GM18867 (cell line): ENCODE results near the gene MMP14.
"Not testable (repeated sequence)": the region's sequence is repeated elsewhere in the genome, so short reads cannot be mapped to it uniquely, and the experiment has no call there.

Experiments
- ATAC-seq: cut with Tn5 transposase; IDR thresholded peaks from one replicate; pipeline ENCODE4 v1.9.1; 2021; ENCODE audit warnings: mild to moderate bottlenecking, moderate library complexity; ENCODE audit not compliant: unreplicated experiment

MMP14 gene

DNA sequence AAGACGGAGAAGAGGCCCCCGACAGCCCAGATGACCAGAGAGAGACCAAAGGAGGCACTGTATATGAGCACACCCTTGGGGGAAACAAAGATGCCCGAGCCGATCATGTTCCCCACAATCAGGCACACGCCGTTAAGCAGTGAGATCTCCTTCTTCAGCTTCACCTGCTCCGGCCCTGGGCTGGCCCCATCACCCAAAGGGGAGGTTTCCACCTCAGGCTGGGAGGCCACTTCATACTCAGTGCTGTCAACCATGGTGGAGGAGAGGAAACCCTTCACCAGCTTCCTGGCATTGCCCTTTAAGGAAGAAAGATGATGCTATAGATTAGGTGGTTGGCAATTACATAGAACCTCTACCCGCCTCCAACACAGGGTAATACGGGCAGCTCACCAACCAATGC lies 23.2 kb upstream of the MMP14 start:
- ATAC-seq, result no peak

DNA sequence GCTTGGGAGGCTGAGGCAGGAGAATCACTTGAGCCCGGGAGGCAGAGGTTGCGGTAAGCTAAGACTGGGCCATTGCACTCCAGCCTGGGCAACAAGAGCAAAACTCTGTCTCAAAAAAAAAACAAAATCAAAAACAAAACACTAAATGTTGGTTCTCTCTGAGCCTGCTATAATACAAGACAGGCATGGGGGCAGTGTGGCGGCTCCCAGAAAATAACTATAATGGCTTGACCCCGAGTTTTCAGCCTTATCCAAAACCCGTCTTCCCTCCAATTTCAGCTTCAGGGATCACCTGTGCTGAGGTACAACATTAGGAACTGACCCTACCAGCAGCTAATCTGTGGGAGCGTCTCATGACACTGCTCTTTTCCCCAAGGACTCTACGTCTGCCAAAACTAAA lies 22.0 kb upstream of the MMP14 start:
- ATAC-seq, result no peak

DNA sequence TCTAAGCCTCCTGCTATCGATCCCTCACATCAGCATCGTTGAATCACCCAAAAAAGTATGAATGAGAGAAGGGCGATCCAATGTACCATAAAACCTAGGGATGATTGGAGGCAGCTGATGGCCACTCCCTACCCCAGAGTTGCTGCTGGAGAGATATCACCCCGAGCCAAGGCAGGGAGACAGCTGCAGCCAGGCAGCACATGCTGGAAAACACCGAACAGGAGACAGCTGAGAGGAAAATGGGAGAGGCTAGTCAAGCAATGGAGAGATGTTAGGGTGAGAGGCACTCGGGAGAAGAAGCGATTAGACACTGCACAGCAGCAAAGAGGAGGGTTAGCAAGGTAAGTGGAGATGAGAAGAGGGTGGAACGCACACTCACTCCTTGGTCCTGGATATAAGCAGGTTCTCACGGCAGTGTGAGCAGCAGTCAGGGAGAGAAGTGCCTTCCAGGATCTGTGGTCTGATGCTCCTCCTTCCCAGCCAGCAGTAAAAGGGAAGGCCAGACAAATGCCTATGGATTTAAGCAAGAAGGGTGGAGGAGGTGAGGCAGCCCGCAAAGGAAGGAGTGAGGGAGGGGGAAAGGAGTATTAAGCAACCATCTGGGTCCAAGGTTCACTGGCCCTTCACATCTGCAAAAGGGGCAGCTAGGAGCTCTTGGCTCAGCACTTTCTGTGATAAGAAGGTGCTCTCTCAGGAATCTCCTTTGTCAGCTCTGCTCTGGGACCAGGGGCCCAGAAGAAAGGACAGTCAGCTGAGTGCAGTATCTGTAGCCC lies 21.3 kb upstream of the MMP14 start, which contains the start of gene SLC7A7:
SLC7A7 (minus strand) TSS at position 495 of the 773 bp plus-strand sequence. CDS start 2,037 bp downstream, outside the sequence.
- ATAC-seq, result peak; percentile 3

DNA sequence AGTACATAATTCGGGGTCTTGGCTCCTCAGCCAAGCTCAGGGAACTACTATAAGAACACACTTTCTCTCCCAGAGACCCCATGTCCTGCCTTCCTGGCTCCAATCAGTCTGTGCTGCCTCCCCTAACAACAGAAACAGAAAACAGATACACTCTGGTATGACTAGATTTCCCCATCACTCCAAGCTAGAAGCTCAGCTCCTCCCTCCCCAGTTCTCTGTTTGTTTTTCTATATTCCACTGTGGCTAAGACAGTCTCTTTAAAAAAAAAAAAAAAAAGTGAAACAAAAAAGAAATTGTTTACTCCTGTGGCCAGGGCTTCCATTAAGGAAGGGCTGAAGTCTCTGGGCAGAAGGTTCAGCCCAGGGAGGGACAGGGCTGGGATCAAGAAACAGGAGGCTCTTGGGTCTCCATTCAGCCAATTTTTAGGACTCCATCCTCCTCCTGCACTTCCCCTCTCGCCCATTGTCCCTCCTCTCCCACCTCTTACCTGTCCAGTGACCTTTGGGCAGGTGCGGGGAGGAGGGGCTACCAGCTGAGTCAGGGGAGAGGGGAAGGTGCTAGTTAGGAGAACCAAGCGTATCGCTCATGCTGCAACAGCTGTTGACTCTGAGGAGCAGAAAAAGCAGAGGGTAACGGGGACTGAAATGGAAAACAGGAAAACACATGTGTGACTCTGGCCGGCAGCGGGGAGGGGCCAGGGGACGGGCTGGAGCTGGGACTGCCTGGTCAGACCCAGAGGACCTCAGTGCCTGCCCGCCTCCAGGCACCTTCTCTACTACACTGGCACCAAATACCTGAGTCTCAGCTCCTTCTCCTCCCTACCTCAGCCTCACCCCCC lies 17.0 kb upstream of the MMP14 start:
- no peak for ATAC-seq

DNA sequence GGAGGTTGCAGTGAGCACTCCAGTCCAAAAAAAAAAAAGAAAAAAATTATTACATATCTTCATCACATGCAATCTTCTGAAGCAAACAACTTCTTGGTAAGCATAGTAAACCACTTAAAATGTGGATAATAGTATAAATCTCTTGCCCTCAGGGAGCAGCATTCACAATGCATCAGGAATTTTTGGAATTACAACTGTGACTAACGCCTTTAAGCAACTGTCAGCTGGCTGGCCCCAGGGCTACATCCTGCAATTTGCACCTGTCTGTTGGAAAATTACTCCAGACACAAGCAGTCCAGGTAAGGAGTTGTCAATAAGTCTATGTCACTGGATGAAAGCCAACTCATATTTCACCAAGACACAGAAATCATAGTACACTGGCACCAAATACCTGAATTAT lies 15.7 kb upstream of the MMP14 start:
- no peak for ATAC-seq

DNA sequence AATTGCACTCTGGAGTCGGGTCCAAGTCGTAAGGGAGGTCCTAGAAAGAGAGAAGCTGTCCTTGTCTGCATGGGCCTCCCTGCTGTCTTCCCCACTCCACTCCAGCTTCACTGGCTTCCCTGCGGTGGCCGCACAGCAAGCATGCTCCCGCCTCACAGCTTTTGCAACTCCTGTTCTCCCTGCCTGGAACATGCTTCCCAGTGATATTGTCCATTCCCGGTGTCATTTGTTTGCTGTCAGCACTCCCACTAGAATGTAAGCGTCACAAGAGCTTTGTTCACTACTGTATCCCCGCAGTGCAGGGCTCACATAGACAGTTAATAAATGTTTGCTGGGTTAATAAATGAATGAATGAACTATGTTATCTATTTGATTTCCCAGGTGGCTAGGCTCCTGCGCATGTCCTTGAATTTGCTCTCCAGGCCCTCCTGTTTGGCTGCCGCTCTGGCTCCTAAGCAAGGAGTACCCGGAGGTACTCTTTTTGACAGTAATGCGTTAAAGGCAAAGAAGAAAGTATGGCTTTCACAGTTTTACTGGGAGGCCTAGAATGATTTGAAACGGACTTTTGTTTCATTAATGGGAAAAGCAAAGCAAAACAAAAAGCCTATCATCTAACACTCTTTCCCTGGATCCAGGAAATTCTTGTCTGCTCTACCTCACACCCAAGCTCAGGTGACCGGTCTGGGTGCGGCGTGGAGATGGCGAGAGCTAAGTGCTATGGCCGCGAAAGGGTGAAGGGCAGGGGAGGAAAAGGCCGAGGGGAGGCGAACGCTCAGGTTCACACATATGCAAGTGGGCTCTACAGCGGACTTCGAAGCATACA lies 15.0 kb upstream of the MMP14 start:
- no peak for ATAC-seq

DNA sequence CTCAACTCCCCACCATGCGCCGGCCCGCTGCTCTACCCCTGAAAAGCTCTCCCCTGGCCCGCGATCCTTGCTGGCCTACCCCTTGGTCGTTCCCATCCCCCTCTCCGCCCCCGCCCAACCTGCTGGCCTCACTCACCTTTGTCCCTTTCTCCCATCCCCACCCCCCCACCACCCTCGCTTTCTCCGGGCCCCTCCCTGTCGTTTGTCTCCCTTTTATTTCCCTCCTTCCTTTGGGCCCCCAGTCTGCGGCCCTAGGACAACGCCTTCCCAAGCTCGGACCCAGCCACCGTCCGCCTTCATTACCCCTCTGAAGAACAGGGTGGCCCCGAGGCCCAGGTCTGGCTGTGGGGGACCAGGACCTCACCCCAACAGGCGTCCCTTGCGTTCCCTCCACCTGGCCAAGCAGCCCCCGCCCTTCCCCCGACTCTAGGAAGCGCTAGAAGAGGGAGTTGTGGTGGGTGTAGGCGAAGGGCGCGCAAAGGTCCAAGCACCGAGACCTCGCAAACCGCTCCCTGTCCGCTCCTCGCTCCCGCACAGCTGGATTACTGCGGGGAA lies 14.3 kb upstream of the MMP14 start:
- ATAC-seq, result no peak

DNA sequence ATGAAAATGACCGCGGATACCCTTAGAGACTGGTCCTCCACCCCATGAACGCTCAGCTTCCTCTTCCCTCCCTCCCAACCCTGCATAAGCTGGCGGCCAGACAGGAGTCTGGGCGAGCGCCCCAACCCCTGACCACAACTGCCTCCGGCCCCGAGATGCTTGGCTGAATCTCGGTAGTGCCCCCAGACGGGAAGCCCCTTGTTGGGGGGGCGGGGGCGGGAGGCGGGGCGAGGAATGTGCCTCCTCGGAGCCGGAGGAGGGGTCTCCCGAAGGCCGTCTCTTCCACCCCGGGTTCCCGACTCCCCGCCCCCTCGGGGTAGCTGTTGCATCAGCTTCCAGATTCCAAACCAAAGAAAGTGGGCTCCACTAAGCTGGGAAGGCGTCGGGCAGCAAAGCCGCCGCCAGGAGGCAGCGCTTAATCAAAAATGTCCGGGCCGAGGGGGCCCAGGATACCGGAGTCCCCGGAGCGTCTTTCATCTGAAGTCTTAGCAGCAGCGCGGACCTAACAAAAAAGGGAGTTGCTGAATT lies 13.8 kb upstream of the MMP14 start:
- peak; percentile 52 for ATAC-seq

DNA sequence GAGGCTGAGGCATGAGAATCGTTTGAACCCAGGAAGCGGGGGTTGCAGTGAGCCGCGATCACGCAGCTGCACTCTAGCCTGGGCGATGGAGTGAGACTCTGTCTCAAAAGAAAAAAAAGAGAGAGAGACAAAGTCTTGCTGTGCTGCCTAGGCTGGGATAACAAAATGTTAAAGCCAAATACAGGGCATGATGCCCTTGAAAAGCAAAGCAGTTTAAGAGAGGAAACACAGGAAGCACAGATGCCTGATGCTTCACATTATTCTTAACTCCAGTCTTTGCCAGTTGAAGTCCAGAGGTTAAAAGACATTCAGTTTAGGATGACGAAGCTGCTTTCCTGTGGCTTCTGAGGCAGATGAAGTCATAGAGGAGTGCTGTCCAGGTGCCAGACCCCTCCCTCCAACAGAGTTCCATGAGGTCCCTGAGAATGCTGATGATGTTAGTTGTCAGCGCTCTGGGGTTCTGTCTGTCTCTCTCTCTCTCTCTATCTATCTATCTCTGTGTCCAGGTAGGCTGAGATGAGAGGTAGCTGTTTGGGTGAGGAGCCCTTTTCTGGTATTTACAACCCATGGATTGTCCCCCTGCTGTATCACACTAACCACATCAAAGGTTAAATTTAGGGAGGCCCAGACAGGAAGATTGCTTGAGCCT lies 11.6 kb upstream of the MMP14 start:
- ATAC-seq, result no peak

DNA sequence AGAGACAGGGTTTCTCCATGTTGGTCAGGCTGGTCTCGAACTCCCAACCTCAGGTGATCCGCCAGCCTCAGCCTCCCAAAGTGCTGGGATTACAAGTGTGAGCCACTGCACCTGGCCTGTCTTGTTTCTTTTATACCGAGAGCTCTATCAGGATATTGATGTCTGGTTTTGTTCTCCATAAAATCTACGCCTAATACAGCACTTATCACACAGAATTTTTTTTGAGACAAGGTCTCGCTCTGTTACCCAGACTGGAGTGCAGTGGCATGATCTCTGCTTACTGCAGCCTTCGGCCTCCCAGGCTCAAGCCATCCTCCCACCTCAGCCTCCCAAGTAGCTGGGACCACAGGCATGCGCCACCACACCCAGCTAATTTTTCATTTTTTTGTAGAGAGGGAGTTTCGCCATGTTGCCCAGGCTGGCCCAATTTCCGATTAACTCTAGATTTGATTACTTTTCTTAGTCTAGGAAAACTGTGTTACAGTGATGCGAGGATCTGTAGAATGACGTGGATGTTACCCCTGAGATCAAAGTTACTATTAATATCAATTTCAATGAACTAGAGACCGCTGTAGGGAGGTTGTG lies 7.2 kb upstream of the MMP14 start:
- not testable (repeated sequence) for ATAC-seq

DNA sequence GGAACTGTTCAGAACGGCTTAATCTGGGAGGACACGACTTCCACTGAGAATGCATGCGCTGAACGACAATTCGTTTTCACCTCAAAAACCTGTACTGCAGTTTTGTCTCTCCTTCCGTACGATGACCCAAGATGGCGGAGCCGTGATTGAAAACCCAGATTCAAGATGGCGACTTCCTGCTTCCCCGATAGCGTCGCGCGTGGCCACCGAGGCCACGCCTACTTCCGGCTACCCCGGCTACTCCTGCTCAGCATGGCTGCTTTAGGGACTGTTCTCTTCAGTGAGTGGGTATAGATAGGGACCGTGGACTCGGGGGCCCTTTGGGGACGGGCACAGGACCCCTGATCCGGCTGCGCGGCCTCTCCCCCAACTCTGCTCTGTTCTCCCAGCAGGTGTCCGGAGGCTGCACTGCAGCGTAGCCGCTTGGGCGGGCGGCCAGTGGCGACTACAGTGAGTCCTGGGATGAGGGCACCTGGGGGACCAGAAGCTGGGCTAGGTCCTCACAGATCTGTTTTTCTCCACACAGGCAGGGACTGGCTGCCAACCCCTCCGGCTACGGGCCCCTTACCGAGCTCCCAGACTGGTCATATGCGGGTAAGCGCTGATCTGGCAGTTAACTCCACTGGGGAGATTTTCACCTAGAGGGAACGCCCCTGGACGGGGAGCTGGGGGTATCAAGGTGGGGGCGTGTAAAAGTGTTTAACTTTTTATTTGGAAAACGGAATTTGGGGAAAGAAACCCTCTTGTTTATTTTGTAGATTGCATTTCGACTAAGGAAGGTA lies 6.5 kb upstream of the MMP14 start, which contains the start of gene MRPL52:
MRPL52 (plus strand) TSS at position 227 of the 782 bp plus-strand sequence; CDS start at position 253, 26 bp downstream.
- ATAC-seq, result peak; percentile 85

DNA sequence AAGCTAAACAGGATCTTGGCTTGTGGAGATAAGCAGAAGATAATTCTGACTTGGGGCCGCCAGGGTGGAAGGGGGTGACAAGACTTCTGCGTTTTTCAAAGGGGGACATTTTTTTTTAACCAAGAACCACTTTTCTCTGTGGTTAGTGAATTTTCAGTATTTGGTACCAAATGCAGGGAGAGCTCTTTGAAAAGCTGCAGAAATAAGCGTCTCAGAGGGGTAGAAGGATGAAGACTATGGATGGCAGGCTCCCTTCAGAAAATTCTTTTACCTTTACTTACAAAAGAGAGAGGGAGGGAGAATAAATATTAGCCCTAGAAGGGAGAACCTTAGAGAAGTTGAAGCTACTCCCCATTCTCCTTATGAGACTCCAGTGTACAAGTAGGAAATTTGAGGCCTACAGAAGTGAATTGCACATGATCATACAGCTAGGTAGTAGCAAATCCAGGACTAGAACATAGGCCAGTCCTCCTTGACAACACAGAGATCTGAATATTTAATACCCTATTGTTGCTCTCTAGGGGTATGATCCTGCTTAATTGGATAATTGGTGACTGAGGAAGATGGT lies 5.9 kb upstream of the MMP14 start:
- ATAC-seq, result no peak

DNA sequence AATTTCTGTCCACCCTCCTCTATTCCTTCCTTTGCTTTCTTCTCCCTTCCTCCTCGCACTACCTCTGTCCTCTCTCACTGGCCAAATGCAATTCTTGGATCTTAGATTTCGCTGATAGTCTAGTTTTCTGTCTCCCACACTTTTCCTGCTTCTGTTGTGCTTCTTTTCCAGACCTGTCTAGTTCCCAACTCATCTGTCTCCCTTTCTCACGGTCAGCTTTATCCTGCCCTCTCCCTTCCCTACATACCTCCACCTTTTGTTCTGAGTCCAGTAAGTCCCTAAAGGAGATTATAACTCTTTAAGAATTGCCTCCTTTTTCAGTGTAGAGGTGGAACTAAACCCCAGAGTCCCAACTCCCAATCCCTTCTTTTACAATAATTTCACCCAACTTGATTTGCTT lies 880 bp upstream of the MMP14 start:
- ATAC-seq, result no peak

DNA sequence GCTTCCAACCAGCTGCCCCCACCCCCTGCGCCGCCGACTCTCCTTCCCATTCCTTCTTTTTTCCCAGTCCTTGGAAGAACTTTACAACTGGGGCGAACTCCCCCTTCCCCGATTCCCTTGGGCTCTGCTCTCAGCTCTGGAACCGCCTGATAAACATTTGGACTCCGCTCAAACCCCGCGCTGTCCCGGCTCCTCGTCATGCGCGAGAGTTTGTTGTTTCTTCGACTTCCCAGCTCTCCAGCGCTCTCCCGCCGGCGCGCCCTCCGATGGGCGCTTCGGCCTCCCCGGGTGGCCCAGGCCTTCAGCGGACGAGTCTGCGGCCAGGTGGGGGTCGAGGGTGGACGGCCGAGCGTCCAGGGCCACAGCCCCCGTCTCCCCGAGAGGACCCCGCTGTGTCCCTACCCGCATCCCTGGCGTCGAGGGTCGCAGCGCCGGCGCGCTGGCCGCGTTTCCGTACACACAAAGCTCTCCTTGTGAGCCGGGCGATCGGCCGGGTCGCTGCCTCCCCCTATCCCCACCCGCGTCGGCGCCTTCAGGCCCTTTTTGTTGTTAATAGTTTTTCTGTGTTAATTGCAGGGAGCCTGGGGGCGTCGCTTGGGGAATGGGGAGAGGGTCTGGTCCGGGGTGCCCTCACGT lies 847 bp downstream of the MMP14 start:
- ATAC-seq, result no peak

DNA sequence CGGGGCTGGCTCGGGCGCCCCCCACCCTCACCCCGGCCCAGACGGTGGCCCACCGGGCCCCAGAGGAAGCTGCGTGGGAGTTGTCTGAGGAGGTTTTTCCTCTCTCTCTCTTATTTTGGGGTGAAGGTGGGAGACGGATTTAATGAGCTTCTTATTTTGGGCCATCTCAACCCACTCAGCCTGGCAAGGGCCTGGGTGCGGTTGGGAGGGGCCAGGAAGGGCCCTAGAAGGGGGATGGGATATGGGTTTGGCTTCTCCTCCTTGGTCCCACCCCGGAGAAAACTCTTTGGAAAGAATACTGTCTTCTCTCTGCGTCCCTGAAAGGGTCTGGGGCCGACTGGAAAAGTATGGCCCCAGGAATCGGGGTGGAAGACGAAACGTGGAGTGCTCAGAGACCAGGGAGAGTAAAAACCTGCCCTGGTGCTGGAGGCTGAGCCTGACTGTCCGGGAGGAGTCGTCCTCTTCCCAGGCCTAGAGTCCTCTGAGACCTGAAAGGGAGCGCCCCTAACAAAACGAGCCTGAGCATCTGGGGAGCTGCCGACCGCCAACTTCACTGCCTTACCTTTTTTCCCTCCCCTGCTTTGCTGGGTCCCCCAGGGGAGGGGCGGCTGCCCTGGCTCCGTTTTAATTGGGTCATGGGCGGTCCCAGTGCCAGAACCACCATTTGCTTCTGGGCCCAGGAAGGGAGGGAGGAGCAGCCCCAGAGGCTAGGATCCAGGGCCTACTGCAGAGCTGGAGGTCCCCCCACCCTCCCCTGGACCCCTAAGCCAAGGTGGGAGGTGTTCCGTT lies 1.6 kb downstream of the MMP14 start:
- ATAC-seq, result no peak

DNA sequence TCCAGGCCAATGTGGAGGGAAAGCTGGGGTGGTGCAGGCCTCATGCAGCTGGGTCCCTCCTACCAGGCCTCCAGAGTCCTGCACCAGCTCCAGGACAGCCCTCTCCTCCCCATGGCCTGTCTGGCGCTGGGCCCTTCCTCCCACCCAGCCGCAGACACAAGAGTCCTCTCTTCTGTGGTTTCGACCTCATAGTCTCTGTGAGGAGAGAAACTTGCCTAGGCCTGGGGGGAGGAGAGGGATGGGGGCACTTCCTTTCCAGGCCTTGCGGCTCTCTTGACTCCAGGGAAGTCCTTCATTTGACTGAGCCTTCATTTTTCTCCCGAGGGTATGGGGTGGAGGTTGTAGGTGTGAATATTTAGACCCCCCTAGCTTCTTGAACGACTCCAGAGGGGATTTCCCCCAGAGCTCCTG lies 2.3 kb downstream of the MMP14 start:
- ATAC-seq, result no peak

DNA sequence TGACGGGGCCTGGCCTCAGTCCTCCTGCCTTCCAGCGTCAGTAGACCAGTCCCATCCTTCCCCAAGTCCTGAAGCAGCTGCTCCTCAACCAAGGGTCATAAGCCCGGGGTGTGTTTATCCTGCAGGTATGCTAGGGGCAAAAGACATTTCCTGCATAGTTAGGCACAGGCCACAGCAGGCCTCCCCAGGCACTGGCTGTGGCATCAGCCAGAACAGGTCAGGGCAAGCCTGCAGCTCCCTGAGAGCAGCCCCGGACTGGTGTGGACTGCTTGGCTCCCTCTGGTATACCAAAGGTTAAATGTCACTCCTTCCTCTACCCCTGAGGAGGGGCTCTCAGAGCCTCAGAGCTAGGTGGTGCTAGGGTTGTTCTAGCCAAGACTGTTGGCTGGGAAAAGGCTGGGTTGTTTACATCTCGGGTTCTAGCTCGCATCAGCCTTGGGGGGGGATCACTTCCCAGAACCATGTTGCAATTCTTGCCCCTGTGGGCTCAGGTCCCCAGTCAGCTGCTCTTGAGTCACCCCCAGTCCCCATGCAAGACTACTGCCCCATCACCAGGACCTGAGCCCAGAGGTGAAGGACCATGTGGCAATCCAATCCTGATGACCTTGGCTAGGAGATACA lies 2.9 kb downstream of the MMP14 start:
- no peak for ATAC-seq
